ENCODE measurements around the gene PTTG1IP2. TPM values are rescaled to one million over a fixed set of nuclear protein-coding genes. Genes with fewer than 3 reads are reported as not detected.
A peak's percentile ranks its signal among the peaks of the same experiment; 100 is the strongest.

The PTTG1IP2 gene
- polyA plus RNA-seq, 12 donors: not detected

DNA sequence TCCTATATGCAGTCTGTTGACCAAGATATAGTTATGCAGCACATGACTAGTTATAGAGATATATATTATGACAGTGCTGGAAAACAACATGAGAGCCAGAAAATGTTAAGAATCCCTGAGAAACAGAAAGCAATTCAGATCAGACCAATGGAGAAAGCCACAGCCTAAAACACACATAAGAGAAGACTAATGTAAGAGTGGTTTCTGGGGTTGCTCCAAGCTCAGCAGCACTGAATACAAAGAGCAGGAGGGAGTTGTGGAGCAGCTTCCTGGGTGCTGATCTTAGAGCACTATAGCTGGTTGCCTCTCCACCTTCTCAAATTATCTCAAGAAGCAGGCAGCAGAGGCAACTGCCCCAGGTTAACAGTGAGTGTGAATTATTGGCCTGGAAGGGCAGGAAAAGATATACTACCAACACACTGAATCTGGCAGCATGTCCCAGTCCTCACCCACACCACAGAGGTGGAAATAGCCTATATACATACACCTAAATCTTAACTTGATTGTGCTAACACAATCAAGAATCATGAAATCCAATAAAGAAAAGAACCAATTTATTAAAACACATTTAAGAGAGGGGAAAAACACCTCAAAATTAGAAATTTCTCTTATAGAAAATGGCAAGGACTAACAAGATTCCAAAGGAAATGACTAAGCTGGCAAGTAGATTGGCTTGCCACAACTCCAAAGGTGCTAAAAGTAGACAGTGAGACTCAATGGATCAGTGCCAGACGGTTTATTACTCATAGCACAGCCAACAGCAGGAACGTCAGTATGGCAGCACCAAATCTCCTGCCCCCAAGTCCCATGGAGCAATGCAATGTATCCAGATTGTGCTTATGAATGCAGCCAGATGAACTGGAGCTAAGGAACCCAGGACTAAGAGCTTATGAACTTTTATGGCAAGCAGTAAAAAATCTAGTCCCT, 5.1 kb downstream of the PTTG1IP2 start:
- no peak for DNase-seq

GRCh38 chr7:90483251-90483650, 13.8 kb downstream of the PTTG1IP2 start:
- DNase-seq: no peak

GRCh38 chr7:90484706-90485105, 15.3 kb downstream of the PTTG1IP2 start:
- DNase-seq: no peak

DNA sequence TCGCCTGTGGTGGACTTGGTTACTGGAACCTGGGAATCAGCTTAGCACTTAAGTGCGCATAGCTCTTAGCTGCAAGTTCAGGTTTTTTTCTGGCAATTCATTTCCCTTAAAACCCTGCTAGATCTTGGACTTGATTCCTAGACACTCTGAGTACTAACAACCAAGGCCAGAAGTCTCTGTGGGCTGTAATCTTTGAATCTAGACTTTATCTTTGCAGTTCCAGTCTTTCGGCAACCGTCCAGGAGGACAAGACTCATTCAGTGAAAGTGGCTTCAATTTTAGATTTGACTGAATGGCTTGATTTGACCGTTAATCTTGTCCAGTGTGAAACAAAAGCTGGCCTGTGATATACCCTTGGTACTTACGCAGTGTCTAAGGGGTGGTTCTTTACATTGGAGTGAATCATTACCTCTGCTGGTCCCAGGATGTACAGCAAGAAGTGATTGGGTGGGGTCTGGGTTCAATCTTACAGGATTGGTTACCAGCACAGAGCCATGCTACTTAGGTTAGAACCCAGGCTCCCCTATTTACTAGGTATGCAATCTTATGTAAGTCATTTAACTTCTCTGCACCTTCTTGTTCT, 16.4 kb downstream of the PTTG1IP2 start:
- DNase-seq: no peak

- no peak for DNase-seq
These were observed 18.4 kb downstream of the PTTG1IP2 start for GRCh38 chr7:90487808-90488207.

DNA sequence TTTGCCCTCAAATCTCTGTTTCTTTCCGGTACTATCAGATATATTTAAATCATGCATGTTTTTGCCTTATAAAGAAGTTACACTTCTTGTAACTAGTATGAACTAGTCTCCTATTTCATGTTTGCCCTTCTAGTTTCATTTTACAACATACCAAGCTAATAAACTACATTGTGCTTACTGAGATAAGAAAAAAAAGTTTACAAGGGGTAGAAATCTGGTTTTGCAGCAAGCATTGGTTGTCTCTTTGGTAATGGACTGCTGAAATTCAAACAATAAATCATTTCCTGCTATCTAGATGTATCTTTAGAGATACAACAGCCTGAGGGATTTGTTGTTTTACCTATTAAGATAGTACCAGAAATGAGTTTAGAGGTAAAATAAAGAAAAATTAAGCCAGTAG, 18.8 kb downstream of the PTTG1IP2 start:
- DNase-seq: no peak

- DNase-seq: no peak
These were observed 22.8 kb downstream of the PTTG1IP2 start for GRCh38 chr7:90492250-90492649.

DNA sequence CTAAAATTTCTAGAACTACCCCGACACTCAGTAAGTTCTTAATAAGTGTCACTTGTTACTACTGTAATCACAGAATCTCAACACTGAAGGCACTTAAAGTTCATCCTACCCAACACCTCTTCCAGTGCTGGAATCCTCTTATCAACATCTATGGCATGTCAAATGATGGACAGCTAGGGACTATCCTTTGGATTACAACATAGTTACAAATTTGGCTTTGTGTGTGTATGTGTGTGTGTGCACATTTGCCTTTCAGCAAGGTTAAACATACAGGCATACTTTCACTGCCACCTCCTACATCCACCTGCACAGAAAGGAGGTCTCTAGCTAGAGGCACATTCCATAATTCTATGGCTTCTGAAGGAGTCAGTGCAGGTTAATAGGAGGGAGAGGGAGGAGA, 25.8 kb downstream of the PTTG1IP2 start:
- DNase-seq: no peak

DNA sequence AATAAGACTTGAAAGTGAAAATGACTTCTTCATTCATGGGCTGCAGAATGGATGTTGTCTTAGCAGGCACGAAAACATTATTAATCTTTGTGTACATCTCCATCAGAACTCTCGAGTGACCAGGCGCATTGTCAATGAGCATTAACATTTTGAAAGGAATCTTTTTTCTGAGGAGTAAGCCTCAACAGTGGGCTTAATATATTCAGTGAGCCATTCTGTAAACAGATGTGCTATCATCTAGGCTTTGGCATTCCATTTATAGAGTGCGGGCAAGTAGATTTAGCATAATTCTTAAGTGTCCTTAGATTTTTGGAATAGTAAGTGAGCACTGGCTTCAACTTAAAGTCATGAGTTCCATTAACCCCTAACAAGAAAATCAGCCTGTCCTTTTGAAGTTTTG, 33.1 kb downstream of the PTTG1IP2 start:
- DNase-seq: no peak

- no peak for DNase-seq
These were observed 33.9 kb downstream of the PTTG1IP2 start for GRCh38 chr7:90503367-90503766.

DNA sequence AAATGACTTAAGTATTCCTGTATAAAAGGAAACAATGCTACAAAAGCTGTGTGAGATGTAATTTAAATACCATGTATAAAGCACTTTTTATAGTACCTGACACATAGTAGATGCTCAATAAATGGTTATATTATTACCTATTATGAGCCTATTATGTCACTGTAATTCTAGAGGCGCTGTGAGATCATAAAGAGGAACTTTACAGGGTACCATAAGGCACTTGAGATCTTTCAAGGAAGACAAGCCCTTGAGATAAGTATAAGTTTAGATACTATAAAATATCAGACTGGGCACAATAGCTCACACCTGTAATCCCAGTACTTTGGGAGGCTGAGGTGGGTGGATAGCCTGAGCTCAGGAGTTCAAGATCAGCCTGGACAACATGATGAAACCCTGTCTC, 38.3 kb downstream of the PTTG1IP2 start:
- no peak for DNase-seq

- no peak for DNase-seq
These were observed 42.3 kb downstream of the PTTG1IP2 start for GRCh38 chr7:90511776-90512175.

DNA sequence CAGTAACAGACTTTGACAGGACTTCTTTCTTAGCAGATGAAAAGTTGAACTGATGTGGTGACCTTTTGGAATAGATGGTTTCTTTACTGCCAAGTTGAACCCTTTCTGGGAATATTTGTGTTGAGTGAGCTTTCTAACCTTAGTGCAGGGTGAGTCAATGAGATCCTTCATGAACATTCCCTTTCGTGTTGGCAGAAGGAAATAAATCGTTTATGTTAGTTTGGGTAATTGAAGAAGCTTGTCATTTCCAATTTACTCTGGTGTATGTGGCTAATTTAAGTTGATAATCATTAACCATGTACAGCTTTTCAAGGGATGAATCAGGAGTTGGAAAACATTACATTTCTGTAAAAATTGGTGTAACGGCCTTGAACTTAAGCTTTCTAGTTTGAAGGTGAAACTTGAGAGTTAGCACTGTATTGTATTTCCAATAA, 43.4 kb downstream of the PTTG1IP2 start:
- no peak for DNase-seq

DNA sequence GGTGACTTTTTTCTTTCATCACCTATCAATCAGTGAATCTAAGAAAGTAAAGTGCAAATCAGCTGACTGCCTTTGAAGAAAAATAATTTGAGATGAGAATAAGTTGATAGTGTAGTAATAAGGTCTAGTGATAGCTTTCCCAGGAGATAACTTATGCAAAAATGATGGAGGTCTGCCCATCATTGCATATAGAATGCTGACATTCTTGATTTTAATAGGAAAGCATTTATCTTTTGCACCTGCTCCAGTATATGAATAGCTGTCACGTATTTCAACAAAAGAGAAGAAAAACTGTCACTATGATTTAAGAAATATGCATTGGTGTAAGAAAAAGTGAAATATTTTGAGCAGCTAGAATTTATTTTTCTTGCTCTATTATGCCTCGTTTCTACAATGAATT, 46.8 kb downstream of the PTTG1IP2 start:
- DNase-seq: no peak

DNA sequence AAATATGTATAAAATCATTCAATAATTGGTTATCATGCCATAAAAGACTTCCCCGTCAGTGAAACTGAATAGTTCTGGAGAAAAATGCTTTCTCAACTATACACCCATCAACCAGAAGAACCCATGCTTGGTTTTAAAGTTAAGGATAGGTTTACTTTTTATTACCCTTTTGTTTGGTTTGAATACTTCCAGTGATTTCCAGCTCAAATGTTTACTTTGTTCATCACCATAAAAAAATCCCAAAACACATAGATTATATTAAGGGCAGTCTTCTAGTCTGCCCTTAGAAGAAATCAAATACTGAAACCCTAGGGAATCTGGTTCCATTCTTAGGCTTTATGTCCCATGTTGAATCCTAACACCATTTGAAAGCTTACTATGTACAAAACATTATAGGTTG, 49.2 kb downstream of the PTTG1IP2 start:
- no peak for DNase-seq

- DNase-seq: no peak
These were observed 51.0 kb downstream of the PTTG1IP2 start for GRCh38 chr7:90520484-90520883.

GRCh38 chr7:90530263-90530662, 60.8 kb downstream of the PTTG1IP2 start:
- DNase-seq: no peak

DNA sequence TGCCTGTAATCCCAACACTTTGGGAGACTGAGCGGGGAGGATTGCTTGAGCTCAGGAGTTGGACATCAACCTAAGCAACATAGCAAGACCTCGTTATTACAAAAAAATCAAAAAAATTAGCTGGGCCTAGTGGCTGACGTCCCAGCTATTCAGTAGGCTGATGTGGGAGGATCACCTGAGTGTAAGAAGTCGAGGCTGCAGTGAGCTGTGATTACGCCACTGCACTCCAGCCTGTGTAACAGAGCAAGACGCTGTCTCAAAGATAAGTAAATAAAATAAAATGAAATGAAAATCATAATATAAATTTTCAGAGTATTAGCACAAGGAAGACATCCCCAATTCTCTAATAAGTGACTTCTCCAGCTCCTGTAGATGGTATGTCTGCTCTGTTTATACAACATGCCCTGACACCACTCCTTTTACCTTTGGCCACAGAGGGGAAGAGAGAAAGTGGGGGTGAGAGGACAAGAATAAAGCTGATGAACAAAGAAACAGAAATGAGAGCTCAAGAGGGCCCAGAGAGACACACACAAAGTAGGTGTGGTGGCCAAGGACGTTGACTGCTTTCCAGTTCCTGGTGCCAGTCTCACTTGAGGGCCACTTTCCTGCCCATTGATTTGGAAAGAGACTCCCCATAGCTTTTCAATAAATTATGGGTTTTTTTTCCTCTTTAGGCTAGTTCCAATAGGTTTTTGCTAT, 62.9 kb downstream of the PTTG1IP2 start:
- DNase-seq: no peak

- no peak for DNase-seq
These were observed 67.0 kb downstream of the PTTG1IP2 start for GRCh38 chr7:90536449-90536848.

GRCh38 chr7:90538405-90538804, 69.0 kb downstream of the PTTG1IP2 start:
- no peak for DNase-seq

- DNase-seq: no peak
These were observed 71.0 kb downstream of the PTTG1IP2 start for GRCh38 chr7:90540406-90540805.

DNA sequence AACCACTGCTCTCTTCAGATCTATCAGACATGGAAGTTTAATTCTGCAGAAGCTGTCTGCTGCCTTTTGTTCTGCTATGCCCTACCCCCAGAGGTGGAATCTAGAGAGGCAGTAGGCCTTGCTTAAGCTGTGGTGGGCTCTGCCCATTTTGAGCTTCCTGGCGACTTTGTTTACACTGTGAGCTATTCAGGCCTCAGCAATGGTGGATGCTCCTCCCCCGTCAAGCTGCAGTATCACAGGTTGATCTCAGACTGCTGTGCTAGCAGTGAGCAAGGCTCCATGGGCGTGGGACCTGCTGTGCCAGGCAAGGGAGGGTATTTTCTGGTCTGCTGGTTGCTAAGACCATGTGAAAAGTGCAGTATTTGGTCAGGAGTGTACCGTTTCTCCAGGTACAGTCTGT, 81.6 kb downstream of the PTTG1IP2 start:
- DNase-seq: no peak

- DNase-seq: peak; percentile 1
These were observed 83.1 kb downstream of the PTTG1IP2 start for GRCh38 chr7:90552521-90552920.
